Stimulated activated CD4-positive, alpha-beta T cell treated with anti-CD3 and anti-CD28 coated beads, Interleukin-12 subunit alpha, Interleukin-12 subunit beta, amount 100 ng/mL, for 24 hours (primary cell): Measurements from ENCODE around the gene HDGFL2.
"Not testable (repeated sequence)": the region's sequence is repeated elsewhere in the genome, so short reads cannot be mapped to it uniquely, and the experiment has no call there.

Experiments used
- DNase-seq, 2 experiments: peaks; one replicate each; pipeline ENCODE4 v3.0.0-alpha.2; 2020; ENCODE audit warnings: low read depth in 2 of 2

HDGFL2 gene

DNA sequence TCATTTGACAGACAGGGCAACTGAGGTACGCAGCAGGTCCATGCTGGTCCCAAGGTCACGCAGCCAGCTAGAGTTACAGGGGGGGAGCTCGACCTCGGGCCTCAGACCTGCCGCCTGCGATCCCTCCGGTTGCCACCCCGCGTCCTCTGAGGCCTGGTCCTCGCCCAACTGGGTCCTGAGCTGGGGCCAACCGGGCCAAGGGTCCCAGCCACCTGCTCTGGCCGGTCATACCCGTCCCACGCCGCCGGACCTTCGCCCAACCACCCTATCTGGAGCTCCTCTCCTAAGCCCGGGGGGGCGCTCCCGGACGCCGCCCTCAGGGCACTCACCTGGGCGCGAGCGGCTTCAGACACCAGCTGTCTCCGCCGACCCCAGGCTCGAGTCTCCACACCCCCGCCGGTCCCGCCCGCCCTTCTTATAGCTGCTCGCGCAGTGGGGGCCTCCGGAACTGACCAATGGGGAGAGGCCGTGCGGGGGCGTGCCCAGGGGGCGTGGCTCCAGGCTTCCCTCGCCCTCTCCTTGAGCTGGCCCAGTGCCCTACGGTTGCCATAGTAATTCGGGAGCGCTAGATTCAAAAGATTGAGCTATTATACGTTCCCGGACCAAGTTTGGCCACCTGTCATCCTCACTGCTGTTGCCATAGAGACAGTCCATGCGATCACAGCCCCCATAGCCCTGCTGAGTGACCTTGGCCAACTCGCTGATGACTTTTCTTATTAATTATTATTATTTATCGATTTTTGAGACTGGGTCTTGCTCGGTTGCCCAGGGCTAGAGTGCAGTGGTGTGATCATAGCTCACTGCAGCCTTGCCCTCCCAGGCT lies 63.0 kb downstream of the HDGFL2 start, which contains the start of gene PLIN5:
Gene PLIN5, minus strand, starts transcription at position 389 of the 823 bp plus-strand sequence. CDS start 1,150 bp downstream, outside the sequence.
- DNase-seq, result peak in 1 of 2 experiments; percentile 29

DNA sequence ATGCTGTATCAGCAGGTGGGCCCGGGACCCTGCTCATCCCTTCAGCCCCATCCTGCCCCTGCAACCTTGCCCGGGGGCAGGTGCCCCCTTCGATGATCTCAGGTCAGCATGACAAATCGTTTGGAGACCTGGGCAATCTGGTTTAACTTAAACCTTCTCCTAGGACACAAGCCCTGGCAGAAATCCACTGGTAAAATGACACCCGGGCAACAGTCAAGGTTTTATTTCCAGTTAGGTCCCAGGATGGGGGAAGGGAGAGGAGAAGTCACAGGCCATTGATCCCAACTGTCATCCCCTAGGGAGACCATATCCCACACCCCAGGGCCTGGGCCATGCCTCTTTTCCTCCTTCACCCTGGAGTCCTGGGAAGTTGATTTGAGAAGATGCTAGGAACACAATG lies 64.7 kb downstream of the HDGFL2 start:
- no peak for DNase-seq

DNA sequence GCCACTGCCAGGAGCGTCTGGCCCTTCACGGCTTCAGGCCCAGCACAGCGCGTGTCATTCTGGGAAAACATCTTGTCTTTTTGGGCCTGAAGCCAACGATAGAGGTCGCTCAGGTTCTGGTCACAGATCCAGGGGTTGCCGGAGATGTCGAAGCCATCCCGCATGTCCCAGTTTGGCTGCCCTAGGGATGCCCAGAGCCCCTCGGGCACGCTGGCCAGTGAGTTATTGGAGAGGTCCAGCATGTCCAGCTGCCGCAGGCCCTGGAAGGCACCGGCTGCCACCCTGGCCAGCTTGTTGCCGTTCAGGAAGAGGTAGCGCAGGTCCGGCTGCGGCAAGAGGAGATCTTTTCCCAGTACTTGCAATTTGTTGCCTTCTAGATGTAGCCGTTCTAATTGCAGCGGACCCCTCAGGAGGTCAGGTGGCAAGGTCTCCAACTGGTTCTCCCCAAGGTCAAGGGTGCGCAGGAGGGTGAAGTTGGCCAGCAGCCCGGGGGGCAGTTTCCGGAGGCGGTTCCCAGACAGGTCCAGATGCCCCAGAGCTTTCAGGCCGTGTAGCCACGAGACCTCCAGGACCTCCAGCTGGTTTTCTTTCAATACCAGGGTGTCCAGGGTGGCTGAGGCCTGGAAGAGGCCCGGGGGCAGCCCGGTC lies 66.0 kb downstream of the HDGFL2 start:
- DNase-seq, result no peak

DNA sequence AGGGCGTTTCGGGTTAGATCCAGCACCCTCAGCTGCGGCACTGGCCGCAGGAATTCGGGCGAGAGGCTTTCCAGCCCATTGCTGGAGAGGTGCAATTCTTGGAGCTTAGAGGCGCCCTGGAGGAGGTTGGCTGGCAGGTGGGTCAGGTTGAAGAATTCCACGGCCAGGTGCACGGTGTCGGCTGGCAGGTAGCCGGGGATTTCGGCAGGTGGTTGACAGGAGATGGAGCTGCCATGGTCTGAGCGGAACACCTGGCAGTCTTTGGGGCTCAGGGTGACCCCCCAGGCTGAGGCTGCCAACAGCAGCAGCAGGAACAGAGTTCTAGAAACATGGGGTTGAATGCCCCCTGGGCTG lies 66.5 kb downstream of the HDGFL2 start:
- DNase-seq, result no peak

DNA sequence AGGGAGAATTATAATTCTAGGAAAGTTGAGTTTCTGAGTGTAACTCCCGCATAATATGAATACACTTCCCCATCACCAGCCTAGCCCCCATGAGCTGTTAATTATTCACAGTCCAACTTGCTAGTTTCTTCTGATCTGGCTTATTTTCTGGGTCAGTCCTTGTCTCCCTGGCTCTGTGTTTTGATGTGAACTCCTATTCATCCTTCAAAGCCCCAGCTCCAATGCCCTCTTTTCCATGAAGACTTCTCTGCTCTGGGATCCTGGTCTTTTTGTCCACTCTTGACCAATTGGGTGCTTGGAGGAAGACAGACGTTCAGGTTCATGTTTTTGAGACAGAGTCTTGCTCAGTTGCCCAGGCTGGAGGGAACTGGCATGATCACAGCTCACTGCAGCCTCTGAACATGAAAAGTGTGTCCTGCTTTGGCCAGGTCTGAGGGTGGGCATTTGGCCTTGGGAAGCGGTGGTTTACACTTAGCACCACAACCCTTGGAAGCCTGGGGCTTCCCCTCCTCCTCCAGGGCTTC lies 67.1 kb downstream of the HDGFL2 start:
- no peak for DNase-seq

DNA sequence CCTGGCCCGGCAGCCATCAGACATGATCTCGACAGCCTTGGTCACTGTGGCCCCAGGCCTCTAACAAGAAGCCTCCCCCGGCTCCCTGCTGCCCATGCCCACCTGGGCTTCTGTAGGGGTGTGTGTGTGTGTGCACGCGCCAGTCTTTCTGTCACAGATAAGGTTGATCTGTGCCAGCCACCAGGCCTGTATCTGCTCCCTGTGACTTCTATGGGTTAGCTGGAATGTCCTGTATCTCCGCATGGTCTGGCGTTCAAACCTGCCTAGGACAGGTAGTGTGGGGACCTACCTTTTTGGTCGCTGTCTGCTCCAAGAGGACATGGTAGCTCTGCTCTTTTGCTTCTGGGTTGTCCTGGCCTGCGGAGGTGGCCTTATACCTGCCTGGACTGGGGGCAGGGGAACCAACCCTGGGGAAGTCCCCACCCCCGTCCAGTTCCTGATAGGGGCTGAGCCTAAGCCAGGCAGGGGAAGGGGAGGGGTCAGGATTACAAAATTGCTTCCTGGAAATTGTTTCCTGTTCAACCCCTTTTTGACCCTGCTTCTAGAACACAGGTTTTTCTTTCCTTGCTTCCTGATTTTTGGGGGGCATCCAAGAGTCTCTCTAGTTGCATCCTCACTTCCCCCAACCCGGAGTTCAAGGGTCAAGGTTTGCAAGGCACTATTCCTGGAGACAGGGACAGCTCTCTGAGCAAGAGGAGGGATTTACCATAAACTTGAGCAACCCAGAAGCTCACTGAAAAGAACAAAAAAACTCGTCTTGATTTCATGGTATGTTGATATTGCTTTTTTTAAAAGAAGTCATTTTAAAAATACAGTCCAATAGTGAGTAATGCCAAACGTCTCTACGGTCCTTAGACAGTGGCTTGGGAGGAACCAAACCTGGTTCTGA lies 67.8 kb downstream of the HDGFL2 start, which contains the start of gene LRG1:
Gene LRG1, minus strand, starts transcription at position 344 of the 889 bp plus-strand sequence. Its CDS starts 23 bp downstream, at position 321.
- DNase-seq, result no peak

DNA sequence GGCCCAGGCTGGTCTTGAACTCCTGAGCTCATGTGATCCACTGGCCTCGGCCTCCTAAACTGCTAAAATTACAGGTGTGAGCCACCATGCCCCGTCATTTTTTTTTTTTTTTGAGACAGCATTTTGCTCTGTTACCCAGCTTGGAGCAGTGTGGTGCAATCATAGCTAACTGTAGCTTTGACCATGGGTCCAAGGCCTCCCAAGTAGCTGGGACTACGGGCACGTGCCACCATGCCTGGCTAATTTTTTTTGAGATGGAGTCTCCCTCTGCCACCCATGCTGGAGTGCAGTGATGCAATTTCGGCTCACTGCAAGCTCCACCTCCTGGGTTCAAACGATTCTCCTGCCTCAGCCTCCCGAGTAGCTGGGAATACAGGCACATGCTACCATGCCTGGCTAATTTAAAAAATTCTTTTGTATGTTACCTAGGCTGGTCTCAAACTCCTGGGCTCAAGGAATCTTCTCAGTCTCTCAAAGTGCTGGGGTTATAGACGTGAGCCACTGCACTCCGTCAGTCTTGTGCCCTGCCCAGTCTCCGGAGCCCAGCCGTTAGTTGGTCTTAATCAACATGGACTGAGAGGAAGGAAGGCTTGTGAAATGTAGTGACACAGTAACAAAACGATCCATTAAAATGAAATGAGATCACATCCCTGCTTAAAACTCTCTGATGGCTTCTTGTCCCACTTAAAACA lies 69.2 kb downstream of the HDGFL2 start:
- DNase-seq, result no peak

DNA sequence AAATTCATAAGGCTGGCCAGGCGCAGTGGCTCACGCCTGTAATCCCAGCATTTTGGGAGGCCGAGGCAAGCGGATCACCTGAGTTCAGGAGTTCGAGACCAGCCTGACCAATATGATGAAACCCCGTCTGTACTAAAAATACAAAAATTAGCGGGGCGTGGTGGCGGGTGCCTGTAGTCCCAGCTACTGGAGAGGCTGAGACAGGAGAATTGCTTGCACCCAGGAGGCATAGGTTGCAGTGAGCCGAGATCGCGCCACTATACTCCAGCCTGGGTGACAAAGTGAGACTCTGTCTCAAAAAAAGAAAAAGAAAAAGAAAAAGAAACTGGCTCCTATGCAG lies 69.7 kb downstream of the HDGFL2 start:
- DNase-seq, result not testable (repeated sequence)

DNA sequence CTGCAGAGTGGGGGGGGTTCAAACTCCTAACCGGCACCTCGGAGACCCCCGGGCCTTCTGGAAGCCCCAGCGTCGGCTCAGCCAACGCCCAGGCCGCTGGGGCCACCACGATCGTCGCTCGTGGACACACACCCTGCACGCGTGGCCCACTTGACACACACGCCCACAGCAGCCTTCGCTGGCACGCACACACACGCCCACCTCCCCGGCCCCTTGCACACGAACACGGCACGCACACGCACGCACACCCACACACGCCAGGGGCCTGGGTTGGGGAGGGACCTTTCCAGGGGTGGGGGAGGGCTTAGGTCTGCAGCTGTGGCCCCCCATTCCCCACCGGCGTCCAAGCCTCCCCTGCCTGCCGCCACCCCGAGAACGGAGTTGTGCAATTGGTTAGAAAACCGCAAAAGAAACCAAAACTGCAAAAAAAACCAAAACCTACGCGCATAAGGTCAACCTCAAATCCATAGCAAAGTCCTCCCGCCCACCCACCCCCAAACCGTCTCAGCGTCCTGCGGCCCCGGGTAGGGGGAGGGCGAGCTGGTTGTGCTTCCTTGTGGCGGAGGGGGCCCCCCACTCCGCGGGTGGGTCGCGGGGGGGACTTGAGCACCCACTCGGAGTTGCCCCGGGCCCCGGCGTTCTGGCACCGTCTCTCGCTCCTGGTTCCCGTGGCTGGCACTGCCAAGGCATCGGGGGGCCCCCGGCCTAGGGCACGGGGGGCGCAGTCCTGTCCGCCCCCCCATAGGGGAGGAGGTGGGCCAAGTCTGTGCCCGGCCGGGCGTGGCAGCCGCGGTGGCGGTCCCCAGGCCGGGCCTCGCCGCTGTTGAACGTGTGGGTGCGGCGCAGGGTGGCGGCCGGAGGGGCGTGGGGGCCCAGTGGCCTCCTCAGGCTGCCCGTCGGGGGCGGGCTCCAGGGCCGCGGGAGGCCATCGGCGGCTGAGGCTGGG lies 71.1 kb downstream of the HDGFL2 start:
- DNase-seq, result no peak

DNA sequence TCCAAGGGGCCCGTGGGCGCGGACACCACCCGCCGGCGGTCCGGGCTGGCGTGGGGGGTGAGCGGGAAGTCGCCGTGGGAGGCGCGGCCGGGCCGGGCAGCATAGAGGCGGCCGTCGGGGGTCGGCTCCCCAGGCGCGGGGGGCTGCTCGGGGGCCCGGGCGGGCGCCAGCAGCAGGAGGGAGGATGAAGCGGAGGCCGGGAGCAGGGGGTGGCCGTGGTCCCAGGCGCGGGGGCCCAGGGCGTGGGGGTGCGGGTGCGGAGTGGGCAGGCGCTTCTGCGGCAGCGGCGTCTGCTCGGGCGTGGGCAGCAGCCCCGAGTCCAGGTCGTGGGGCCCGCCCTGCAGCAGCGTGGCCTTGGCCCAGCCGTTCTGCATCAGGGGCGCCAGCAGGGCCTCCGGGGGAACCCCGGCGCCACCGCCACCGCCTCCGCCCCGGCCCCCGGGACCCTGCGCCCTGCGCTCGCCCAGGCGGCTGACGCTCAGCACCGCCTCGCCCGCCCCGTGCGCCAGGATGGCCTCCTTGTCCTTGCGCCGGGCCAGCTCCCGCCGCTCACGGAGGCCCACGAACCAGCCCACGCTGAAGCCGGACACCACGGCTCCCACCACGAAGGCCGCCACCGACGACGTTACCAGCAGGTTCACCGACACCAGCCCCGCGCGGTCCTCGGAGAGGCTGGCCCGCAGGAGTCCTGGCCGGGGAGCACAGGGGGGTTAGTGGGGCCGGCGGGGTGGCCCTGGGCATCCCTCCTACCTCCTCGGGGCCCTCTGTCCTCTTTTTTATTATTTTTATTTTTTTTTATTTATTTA lies 71.9 kb downstream of the HDGFL2 start:
- no peak for DNase-seq

DNA sequence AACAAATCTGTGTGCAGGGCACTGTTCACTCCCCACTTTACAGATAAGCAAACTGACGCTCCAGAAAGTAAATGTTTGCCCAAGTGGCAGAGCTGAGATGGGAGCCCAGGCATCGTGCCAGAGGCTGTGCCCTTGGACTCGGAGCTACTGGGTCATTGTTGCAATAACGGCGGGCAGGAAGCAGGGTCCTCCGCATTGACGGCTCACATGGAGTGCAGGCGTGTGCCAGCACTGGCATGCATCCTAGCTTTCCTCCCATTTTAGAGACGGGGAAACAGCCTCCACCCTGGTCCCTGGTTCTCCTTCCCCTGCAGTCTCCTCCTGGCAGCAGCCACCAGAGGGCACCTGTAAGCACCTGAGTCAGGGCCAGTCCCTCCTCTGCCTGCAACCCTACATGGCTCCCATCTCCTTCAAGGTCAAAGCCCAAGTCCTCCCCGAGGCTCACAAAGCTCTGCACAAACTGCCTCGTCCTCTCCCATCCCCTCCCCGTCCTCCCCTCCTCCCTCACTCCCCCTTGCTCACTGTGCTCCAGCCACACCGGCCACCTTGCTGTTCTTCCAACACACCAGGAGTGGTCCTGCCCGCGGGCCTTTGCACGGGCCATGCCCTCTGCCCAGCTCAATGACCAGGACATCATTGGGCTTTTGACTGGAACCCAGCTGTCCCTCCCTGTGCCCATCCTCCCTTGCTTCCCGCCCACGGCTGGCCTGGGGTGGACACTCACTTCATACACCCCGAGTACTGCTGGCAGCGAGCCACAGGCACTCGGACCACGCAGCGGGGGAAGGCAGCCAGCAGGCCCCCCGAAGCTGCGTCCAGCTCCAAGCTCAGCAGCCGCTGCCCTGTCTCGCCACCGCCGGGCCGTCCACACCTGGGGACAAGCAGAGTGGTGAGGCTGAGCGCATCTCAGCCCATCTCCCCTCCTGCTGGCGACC lies 75.5 kb downstream of the HDGFL2 start:
- no peak for DNase-seq

DNA sequence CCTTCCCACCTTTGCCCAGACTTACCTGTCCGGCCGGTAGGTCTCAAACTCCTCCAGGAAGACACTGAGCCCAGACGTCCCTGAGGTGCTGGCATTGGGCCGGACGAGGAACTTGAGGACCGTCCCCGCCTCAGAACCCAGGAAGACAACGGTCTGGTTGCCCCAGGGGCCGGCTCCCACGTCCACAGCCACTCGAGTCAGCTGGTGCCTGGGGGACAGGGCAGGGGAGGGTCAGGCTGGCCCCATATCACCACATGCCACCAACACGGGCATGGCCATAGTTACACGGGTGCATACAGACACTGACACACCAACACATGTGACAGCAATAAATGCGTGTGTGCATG lies 76.1 kb downstream of the HDGFL2 start:
- no peak for DNase-seq

DNA sequence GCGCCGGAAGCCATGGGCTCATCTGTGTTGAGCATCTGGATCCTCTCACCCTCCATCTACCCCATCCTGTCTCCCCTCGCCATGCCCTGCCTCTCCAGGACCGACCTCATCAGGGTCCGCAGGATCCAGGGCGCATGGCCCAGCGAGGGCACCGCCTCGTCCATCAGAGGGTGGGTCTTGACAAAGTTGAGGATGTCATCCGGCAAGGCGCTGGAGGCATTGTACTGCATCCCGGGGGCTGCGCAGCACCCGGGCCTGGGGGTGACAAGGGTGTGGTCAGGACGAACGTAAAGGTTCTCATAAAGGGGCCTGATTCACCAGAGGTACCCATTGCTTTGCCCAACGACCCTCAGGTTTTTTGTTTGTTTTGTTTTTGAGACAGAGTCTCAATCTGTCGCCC lies 77.9 kb downstream of the HDGFL2 start:
- DNase-seq, result no peak

DNA sequence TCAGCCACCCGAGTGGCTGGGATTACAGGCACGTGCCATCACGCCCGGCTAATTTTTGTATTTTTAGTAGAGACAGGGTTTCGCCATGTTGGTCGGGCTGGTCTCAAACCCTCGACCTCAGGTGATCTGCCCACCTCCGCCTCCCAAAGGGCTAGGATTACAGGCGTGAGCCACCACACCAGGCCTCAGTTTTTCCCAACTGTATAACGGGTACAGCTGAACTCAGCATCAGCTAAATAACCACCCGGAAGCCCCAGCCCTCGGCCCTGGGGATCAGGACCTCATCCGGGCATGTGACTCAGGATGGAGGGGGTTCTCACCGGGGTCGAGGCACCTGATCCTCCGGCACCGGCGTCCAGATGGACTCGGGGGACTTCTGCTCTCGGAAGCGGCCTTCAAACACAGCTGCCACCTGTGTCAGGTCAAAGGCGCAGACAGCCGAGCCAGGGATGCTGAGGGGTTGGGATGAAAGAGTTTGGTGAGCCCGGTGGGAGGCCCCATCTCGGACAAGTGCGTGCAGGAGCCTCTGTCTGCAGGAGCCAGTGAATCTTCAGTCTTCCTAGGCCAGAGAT lies 78.5 kb downstream of the HDGFL2 start:
- DNase-seq, result no peak
